ENCODE measurements around the gene PMPCA.

PMPCA gene

GRCh38 chr9:136373300-136374182, 36.9 kb upstream of the PMPCA start, which contains the start of gene CARD9:
Gene CARD9 (minus strand): TSS chr9:136373669. CDS start chr9:136372078, 1,591 bp downstream.
- DNase-seq (ENCODE audit: low read depth in 4 of 4, low spot score in 1 of 4): no peak

- DNase-seq (ENCODE audit: low read depth in 4 of 4, low spot score in 1 of 4): no peak
These were observed 36.3 kb upstream of the PMPCA start for GRCh38 chr9:136374183-136374575.

- no peak for DNase-seq (ENCODE audit: low read depth in 4 of 4, low spot score in 1 of 4)
These were observed 35.4 kb upstream of the PMPCA start for GRCh38 chr9:136375096-136375495.

- no peak for DNase-seq (ENCODE audit: low read depth in 4 of 4, low spot score in 1 of 4)
These were observed 34.0 kb upstream of the PMPCA start for GRCh38 chr9:136376457-136376856.

DNA sequence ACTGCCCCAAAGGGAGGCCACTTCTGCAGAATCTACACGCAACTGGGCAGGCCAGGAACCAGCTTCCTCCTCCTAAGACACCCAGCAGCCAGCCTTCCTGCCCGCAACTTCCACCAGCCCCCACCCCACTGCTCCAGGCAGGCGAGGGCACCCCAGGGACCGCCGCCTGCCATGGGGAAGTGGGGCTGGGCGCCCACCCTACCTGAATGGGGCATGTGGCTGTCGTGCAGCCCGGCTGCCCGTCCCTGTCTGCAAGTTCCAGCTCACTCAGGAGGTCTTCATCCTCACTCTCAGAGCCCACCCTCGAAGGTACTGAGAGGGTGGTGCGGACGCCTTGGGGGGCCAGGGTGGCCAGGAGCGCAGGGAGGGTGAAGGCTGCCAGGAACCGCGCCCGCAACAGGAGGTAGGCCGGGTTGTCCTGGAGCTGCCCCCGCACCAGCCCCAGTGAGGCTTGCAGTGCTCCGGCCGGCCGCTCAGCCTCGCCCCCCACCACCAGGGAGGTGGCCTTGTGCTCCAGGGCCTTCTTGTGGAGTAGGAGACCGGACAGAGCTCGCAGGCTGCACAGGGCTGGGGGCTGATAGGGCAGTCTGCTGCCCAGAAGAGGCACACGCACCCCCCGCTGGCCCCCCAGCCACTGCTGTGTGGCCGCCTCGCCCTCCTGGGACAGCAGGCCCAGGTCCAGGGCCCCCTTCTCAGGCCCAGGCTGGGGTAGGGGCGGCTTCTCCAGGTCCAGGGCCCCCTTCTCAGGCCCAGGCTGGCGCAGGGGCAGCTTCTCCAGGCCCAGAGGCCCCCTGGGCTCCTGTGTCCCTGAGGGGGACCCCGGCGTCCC, 32.9 kb upstream of the PMPCA start:
- no peak for DNase-seq (ENCODE audit: low read depth in 4 of 4, low spot score in 1 of 4)

- DNase-seq (ENCODE audit: low read depth in 4 of 4, low spot score in 1 of 4): no peak
These were observed 32.1 kb upstream of the PMPCA start for GRCh38 chr9:136378170-136379002.

- no peak for DNase-seq (ENCODE audit: low read depth in 4 of 4, low spot score in 1 of 4)
These were observed 31.5 kb upstream of the PMPCA start for GRCh38 chr9:136379003-136379287.

- no peak for DNase-seq (ENCODE audit: low read depth in 4 of 4, low spot score in 1 of 4)
These were observed 31.1 kb upstream of the PMPCA start for GRCh38 chr9:136379401-136379800.

DNA sequence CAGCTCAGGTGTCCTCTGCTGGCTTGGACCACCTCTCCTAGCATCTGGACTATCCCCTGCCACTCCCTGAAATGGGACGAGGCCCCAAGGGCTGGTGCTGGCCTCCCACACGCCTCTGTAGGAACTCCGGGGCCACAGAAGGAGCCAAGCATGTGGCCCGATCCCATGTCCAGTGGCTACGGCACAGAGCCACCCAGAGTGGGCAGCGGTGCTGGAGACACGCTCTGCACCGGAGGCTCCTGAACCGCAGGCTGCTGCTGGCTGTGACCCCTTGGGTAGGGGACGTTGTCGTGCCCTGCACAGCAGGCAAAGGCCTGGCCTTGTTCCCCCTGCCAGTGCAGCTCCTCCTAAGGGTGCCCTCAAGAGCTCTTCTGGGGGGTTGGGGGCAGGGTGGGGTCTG, 30.6 kb upstream of the PMPCA start:
- DNase-seq (ENCODE audit: low read depth in 4 of 4, low spot score in 1 of 4): no peak

GRCh38 chr9:136380381-136380780, 30.1 kb upstream of the PMPCA start:
- no peak for DNase-seq (ENCODE audit: low read depth in 4 of 4, low spot score in 1 of 4)

DNA sequence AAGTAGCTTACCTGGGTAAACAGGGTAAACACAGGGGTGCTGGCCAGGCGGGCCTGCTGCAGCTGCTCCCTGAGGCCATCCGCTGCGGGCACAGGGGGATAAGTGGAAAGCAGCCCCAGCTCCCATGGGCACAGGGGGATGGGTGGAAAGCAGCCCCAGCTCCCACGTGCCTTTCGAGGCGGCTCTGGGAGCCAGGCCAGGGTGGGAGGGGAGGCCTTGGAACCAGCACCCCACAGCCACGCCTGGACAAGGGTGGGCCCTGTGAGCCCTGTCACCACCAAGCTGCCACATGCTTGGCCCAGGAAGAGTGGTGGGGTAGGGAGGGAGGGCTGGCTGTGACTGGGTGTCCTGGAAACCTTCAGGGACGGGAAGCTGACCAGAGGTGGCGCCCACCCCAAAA, 29.1 kb upstream of the PMPCA start:
- no peak for DNase-seq (ENCODE audit: low read depth in 4 of 4, low spot score in 1 of 4)

DNA sequence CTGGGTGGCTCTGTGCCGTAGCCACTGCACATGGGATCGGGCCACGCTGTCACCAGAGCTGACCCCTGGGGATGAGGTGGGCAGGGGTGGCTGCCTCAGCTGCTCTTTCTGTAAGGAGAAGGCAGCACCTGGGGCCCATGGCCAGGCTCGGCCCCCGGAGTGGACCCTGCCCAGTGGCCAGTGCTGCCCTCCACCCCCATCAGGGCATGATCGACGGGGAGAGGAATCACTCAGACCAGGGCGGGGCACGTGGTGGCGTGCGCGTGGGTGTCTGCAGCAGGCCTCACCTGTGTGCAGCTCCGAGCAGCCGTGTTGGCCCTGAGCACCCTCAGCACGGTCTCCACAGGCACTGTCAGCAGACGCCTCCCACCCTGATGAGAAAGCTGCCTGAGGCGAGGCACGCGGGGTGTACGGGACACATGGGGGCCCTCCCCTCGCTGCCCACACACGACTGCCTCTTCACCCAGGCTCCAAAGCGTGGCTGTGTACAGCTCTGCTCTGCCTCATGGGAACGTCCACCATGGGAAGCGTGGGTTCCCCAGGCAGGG, 28.4 kb upstream of the PMPCA start:
- DNase-seq (ENCODE audit: low read depth in 4 of 4, low spot score in 1 of 4): no peak

GRCh38 chr9:136383436-136383835, 27.0 kb upstream of the PMPCA start:
- no peak for DNase-seq (ENCODE audit: low read depth in 4 of 4, low spot score in 1 of 4)

DNA sequence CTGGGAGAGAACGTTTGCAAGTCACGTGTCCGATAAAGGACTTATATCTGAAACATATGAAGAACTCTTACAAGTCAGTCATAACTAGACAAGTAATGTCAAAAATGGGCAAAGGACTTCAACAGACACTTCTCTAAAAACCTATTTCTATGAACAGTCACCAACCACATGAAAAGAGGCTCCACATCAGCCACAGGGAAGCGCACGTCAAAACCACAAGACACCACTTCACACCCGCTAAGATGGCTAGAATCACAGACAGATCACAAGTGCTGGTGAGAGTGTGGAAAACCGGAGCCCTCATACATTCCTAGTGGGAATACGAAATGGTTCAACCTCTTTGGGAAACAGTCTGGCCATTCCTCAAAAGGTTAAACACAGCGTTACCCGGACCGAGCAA, 25.4 kb upstream of the PMPCA start:
- no peak for DNase-seq (ENCODE audit: low read depth in 4 of 4, low spot score in 1 of 4)

- no peak for DNase-seq (ENCODE audit: low read depth in 4 of 4, low spot score in 1 of 4)
These were observed 24.4 kb upstream of the PMPCA start for GRCh38 chr9:136386018-136386417.

DNA sequence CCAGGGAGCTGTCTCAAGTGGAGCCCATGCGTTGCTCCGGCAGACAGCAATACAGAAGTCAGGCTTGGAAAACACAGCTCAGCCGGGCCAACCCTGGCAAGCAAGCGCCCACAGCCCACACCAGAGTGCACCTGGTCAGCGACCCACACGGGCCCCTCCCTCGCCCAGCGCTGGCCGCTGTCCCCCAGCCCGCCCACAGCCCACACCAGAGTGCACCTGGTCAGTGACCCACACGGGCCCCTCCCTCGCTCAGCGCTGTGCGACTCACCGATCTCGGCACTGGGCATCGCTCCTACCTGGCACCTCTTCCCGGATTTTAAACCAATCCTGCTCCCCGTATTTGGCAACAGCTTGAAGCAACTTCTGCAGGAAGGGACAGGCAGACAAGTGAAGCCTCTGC, 23.2 kb upstream of the PMPCA start:
- no peak for DNase-seq (ENCODE audit: low read depth in 4 of 4, low spot score in 1 of 4)

DNA sequence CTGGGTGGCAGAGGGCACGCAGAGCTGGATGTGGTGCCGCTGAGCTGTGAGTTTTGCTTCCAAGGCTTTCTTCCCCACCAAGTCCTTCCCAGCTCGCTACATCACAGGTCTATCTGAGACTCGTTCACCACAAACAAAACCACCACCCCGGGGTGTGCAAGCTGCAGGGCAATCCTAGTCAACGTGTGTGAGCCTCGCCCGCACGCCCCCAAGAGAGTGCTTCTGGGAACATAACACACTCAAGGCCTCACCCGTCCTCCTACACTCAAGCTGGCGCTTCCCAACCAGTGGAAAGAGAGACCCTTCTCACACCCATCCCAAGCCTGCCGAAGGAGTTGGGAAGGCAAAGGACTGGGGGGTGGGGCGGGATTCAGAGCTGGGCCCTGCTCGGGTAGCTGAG, 21.1 kb upstream of the PMPCA start:
- DNase-seq (ENCODE audit: low read depth in 4 of 4, low spot score in 1 of 4): no peak

DNA sequence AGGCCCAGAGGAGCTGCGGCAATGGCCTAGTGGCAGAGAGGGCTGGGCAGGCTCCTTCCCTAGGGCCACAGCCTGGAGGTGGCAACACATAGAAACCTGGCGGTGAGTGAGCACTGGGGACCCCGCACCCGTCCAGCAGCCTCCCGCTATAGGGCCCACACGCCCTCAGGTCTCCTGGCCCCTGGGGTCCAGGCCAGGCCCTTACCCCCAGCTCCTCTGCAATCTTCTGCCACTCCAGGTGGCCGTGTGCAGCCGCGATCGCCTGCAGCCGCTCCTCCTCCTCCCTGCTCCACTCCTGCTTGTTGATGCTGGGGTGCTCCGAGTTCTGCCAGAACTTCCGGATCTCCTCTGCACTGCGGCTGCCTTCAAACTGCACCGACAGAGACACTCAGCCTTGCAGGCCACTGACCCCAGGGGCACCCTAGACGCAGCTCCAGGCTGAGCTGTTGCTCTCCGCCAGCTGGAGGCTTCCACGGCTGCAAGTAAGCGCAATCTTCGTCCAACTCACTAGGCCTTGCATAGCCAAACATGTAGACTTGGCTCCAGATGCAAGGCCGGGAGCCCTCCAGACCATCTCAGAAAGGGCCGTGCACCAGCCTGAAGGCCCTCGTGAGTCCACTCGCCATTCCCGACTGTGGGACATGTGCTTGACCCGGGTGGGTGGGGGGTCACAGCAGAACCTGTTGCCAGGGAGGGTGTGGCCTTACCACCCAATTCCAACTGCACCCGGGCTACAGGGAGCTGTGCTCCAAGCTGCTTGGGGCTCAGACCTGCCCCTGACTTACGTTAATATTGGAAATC, 18.5 kb upstream of the PMPCA start:
- no peak for DNase-seq (ENCODE audit: low read depth in 4 of 4, low spot score in 1 of 4)

- no peak for DNase-seq (ENCODE audit: low read depth in 4 of 4, low spot score in 1 of 4)
These were observed 17.7 kb upstream of the PMPCA start for GRCh38 chr9:136392538-136393449.
